GM19193 (cell line): ENCODE data around the gene ZNF677.
A peak's percentile ranks its signal among the peaks of the same experiment; 100 is the strongest.

ENCODE experiments used
- POLR2A ChIP-seq: IDR thresholded peaks from 4 replicates; pipeline ENCODE4 v1.6.1; 2011; ENCODE audit not compliant: insufficient read depth, insufficient read length; ENCODE audit errors: extremely low read depth

ZNF677 gene

DNA sequence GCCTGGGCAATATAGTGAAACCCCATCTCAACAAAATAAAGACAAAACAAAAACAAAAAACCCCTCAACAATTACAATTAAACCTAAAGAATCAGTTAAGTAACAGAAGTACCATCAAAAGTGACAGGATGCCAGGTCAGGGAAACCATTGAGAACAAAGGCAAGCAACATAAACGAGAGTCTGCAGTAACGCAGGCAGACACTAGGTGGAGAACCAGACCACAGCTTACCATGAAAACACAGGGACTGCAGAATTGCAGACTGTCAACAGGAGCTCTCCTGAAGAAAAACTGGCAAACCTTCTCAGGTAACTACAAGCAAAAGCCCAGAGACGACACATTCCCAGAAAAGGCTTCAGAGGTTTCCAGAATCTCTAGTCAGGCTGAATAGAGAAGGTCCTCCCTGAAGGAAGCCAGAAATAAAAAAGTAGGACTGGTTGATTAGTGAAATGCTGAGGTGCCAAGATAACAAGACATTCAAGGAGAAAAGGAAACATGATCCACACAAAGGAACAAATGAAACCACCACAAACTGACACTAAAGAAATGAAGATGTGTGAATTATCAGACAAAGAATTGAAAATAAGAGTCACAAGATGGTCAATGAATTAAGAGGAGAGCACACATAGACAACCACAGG lies 59.3 kb downstream of the ZNF677 start:
- TF ChIP-seq POLR2A: no peak

DNA sequence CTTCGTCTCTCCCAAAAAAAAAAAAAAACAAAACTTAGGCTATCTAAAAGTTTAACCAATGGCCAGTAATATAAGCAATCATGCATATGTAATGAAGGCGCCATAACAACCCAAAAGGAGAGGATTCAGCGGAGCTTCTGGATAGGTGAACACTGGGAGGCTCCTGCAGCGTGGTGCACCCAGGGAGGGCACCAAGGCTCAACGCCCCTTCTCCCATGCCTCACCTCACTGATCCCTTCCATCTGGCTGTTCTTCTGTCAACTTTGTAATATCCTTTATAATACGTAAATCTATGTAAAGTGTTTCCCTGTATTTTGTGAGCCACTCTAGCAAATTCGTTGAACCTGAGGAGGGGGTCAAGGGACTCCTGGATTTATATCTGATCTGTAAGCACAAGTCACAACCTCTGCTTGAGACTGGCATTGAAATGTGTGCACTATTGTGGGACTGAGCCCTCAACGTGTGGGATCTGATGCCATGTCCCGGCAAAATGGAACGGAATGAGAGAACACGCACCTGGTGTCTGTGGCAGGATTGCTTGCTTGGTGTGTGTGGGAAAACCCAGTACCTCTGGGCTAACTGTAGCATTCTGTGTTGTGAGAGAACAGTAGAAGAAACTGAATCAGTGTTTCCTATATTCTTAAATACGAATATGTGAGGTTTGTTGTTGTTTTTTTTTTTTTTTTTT lies 61.0 kb downstream of the ZNF677 start:
- no peak for TF ChIP-seq POLR2A

DNA sequence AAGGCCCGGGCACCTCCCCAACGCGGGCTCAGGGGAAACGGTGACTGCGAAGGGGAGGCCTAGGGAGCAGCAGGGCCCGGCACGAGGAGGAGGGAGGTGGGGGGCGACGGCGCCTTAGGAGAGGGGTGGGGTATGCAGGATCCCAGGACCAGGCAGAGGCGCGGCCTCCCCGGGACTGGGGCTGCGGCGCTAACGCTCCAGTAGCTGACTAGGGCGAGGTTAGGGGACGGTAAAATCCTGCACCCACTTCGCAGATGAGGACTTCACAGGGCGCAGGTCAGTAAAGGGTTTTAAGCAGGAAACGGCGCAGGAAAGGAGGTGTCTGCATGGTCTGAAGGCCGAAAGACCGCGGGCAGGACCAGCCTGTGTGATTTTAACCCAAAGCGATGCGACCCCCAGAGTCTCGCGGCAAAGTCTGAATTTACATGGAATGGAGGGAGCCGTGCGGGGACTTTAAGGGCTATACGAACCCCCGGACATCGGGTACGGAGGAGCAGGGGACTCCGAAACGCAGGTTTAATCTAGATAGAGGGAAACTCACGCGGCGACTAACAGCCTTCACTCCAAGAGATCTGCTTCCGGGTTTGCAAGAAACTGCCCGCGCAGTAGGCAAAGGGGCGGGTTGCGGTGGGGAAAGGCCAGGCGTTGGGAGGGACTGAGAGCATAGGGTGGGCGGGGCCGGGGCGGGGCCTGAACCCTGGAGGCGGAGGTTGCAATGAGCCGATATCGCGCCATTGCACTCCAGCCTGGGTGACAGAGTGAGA lies 61.7 kb downstream of the ZNF677 start, which contains the start of gene ZNF665:
Gene ZNF665 (minus strand): TSS at position 588 of the 764 bp plus-strand sequence. CDS start 10,460 bp downstream, outside the sequence.
- peak; percentile 44 for TF ChIP-seq POLR2A

DNA sequence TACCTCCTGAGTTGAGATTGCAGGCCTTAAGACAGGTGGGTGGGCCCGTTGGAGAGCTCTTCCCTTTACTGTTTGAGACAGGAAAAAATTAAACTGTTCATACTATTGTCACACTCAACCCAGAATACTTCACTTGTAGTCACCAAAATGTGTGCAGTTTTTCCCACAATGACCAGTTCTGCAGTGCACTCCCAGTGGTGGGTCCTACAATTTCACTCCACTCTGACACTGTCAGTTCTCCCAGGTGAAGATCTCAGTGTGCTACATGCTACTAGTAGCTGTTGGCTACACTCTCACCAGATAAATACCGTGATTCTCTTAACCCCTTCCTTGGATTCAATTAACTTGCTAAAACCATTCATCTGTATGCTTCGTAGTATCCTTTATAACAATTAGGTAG lies 64.4 kb downstream of the ZNF677 start:
- TF ChIP-seq POLR2A: no peak
